ENCODE data around the gene NF2.

DNA sequence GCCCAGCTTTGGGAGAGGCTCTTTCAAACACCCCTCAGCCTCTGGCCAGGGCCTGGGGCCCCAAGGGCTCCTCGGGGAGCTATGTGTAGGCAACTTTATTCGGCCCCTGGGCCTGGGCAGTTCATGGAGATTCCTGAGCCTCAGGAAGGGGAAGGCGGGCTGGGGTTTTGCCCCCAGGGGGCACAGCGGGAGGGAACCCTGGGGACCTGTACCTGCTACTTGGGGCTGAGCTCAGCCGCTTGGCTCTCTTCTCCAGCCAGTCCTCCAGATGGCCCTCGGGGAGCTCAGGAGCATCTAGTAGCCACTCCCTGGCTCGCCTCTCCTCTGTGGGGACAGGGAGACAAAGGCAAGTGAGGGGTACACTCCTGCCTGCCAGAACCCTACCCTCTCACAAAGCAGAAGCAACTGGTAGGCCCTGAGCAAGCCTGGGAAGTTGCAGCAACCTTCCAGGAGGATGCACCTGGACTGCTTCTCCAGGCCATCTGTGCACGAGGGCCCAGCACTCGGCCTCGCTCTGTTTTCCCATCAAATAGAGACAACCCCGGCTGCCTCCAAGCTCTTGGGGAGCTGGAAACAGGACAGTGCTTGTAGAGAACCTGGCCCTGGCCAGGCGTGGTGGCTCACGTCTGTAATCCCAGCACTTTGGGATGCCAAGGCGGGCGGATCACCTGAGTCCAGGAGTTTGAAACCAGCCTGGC is 134.8 kb downstream of the NF2 start:
- no peak for TF ChIP-seq POLR2AphosphoS5 (IDR thresholded peaks at IDR 0.05; ENCODE audit: low read depth, low read length)
- TF ChIP-seq POLR2A (IDR thresholded peaks at IDR 0.05; ENCODE audit: low read depth, low read length): no peak
- TF ChIP-seq TAF1 (IDR thresholded peaks at IDR 0.05; ENCODE audit: low read depth, low read length): no peak
- no peak for TF ChIP-seq PAX5 (IDR thresholded peaks at IDR 0.05; ENCODE audit: insufficient read depth, low read length, severe bottlenecking)
- TF ChIP-seq SPI1 (IDR thresholded peaks at IDR 0.05; ENCODE audit: low read depth, low read length): no peak
- no peak for TF ChIP-seq POU2F2 (IDR thresholded peaks at IDR 0.05; ENCODE audit: low read depth, low read length)
